ENCODE measurements around the gene CTBP2.
"Not testable (repeated sequence)": the region's sequence is repeated elsewhere in the genome, so short reads cannot be mapped to it uniquely, and the experiment has no call there.

Gene CTBP2

DNA sequence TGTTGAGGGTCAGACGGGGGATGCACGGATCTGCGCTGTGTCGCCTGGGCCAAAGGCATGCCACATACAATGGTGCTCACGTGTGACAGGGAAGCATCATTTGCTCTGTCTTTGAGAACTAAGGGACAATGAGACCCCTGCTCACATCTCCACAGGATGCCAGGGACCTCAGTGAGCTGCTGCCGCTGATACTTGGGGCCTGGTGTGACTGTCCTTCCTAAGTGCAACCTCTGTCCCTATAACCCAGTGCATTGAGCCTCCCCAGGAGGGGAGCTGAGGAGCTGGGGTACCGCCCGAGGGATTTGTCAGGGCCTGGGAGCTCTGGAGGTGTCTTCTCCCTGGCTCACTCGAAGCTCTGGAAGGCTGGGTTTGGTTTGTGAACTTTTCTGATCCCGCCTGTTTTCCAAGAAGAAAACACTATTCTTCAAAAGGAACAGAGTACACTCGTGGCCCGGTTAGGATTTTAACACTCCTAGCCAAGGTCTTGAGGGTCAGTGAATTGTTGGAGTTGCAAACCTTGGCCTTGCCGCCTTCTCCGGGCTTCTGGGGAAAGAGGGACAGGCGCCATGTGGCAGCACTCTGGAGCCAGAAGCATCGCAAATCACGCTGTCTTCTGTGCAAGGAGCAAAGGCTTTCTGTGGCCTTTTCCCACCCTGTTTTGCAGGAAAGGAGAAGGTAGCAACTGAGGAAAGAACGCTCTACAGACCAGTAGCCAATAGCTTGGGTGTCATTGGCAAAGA lies 26.2 kb upstream of the CTBP2 start:
- DNase-seq: no peak

DNA sequence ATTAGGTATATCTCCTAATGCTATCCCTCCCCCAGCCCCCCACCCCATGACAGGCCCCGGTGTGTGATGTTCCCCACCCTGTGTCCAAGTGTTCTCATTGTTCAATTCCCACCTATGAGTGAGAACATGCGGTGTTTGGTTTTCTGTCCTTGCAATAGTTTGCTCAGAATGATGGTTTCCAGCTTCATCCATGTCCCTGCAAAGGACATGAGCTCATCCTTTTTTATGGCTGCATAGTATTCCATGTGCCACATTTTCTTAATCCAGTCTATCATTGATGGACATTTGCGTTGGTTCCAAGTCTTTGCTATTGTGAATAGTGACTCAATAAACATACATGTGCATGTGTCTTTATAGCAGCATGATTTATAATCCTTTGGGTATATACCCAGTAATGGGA lies 18.7 kb upstream of the CTBP2 start:
- DNase-seq: not testable (repeated sequence)

DNA sequence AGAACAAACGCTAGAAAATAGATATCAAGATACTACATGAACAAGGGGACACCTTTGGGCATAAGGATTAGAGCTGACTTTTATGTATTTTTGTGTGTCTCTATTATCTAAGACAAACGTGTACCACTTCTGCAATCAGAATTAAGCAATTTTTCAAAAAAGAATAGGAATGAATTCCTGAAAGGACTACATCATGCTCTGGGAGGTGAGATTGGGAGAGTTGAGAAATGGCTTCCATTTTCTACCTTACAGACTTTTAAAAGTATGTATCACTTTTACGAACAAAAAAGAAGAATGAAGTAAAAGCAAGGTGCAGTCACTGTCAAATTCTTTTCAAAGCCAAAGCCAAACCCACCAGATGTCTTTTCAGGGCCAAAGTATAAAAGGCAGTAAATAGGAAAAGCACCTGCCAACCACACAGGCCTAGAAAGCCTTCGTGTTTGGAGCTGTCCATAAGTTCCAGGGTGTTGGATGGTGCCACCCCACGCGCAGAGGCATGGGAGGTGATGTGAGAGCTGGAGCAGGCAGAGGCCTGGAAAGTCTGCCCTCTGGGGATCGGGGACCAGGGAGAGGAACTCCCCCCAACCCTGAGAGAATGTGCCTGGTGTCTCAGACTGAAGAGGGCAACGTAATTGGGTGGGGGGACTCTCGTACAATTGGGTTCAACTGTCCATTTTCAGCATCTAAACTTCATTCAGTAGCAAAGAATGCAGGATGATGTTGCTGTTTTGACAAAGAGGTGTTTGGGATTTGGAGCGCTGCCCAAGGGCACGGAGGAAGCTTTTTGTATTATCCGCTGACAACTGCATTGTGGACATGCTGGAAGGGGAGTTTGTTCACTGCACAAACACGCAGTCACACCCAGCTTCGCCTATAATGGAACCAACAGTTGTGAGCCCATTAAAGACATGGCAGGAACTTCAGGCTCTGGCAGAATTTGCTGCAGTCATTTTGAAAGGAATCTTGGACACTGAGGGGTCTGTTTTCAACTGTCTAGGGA lies 17.6 kb upstream of the CTBP2 start:
- DNase-seq: no peak

DNA sequence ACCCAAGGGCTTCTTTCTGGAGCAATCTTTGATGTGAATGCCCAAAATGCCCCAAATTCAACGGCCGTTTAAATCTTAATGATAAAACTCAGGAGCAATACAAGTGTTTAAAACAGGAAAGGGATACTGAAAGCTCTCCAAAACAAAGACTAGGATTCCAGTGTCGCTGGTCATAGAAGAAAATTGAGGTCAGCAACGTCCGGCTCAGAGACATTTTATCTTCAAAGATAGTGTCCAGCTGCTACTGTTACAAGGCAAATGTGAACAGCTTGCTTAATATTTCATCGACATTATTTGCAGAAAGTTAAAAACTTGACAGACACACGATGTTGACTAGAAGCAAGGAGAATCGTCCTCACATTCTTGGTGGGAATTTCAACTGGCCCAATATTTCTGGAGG lies 15.4 kb upstream of the CTBP2 start:
- DNase-seq: no peak

DNA sequence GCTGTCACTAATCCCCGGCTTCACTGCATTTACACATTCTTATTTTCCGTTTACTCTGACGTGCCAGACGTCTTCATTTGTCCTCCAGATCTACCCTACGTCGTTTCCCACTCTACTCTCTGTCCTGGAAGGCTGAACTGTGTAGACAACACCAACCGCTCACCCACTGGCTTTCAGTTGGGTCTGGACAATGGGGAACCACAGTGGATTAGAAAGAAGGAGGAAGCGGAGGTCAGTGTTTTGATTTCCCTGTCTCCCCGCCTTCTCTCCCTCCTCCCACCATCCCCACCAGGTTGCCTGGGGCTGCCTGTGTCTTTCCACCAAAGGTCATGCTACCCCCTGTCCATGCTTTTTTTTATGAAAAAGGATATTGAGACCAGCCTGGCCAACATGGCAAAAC lies 14.0 kb upstream of the CTBP2 start:
- no peak for DNase-seq

DNA sequence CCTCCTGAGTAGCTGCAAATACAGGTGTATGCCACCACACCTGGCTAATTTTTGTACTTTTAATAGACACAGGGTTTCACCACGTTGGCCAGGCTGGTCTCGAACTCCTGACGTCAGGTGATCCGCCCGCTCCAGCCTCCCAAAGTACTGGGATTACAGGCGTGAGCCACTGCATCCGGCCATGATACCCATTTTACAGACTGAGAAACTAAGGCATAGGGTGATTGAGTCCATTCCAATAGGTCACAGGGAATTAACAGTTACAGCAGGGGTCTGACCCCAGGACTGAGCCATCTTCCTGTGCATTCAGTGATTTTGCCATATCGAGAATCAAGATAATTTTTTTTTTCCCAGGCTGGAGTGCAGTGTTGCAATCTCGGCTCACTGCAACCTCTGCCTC lies 12.3 kb upstream of the CTBP2 start:
- no peak for DNase-seq

DNA sequence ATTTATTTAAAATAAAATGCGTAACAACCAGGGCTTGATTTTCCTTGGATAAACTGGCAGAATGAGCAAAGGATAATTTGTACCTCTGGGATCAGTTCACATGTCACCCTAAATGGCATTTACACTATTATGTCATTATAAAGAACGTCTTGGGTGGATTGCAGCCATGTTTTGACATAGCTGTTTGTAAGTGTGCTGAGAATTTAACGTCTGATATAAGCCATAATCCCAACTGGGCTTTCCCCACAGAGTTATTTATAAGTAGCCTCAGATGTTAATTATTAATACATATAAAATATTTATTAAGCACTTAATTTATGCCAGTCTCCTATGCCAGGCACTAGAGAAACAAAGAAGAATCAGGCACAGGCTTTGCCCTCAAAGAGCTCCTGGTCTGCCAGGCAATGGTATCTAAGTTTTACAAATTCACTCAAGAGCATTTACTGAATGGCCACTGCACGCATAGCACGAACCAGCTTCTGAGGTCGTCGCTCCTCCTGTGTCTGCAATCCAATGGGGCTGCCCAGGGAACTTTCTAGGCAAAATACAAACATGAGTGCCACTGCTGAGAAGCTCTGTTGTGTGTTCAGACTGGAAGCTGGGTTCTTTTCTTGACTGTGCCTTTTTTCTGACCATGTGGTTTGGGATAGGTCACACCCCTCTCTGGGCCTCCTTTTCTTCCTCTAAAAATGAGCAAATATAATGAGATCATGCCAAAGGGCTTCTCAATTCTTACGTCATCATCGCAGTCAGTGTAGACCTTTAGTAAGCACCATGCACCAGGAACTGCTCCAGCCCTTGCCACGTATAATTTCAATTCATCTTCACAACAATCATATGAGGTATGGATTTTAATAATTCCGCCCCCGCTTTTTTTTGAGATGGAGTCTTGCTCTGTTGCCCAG lies 11.3 kb upstream of the CTBP2 start:
- no peak for DNase-seq

DNA sequence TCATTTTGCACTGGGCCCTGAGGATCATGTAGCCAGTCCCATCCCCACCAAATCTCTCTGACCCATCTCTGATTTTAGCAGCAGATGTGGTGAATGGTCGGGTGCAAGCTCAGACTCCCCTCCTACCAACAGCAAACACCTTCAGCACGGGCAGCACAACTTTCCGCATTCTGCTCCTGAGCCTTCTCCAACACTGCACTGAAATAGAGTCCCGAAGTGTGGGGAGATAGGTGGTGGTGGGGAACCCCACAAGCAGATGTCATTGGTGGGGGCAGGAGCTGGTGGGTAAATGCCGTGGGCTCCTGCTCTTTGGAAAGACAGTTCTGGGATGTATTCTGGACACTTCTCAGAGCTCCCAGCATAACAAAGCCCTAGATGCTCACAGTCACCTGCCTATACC lies 9.6 kb upstream of the CTBP2 start:
- DNase-seq: no peak

DNA sequence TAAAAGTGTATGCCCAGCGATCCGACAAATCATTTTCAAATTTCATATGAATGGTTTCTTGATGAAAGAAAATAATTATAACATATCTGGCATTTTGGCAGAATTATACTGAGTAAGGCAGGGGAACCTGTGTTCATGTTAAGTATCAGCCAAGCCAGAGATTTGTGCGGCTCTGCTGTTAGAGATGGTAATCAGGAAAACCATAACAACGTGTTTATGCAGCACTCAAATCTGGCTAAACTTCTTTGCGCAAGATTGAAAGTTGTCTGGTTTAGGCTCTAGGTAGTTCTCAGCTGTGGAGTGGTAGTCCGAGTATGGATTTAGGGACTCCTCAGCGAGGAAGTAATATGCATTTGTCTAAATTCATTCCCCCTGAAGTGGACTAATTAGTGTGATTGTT lies 8.9 kb upstream of the CTBP2 start:
- no peak for DNase-seq

DNA sequence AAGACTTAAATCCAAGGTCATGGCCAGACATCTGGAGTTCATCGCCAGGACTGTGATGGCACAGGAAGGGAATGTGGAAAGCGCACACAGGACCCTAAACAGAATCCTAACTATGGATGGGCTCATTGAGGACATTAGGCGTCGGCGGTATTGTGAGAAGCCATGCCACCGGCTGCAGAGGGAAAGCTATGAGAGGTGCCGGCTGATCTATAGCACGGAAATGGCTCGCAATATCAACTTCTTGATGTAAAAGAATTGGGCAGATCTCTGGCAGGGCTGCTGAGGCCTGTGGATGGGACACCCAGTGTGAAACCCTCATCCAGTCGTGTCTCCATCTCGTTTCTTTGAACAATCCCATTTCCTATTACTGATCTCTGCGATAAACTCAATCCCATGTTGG lies 6.3 kb upstream of the CTBP2 start:
- DNase-seq: no peak

DNA sequence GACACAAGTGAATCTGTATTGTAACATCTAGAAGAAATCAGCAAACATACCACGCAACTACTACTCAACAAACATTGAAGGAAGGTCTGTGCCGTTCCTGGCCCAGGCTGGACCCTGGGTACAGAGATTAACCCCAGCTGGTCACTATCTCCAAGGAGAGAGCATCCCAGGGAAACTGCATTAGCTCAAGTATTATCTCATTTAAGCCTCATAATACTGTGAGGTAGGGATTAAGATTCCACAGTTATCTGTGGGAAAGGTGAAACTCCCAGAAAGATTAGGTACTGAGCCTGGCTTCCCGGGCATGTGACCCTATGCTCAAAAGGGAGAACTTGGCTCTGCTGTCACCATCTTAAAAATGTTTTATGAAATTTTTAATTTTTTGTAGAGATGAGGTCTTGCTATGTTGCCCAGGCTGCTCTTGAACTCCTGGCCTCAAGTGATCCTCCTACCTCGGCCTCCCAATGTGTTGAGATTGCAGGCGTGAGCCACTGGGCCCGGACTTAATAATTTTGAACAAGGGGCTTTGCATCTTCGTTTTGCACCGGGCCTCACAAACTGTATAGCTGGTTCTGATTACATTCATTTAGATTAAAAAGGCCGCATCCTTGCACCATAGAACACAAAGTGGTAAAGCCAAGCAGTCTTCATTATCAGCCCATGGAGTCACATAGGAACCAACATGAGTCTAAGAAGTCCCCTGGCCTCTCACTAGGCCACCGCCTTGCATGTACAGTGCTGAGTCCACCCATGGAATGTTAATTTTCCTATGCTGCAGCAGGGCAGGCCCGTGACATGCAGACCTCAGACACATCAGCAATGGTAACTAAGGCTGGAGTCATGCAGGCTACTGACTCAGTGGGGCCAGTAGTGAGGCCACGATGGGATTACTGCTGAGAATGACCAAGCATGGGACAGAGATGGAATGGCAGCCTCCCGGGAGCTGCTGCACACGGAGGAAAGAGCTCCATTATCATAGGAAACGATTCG lies 5.5 kb upstream of the CTBP2 start:
- no peak for DNase-seq

DNA sequence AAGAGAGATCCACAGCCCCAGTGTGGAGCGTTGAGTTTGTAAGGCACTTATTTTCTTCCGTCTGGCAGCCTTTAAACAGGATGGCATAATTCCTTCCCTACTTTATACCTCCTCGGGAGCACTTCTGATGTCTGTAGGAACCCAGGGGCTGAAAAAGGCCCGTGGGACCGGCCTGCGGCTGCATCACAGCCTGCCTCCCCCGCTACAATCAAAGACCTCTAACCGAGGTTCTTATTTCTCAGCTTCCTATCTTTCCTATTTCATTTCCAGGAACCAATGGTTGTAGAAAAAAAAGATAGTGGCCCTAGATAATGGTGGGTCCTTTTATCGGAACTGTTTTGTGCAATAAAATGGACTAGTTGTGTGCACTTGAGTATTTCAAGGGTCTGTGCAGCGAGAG lies 4.1 kb upstream of the CTBP2 start:
- no peak for DNase-seq

DNA sequence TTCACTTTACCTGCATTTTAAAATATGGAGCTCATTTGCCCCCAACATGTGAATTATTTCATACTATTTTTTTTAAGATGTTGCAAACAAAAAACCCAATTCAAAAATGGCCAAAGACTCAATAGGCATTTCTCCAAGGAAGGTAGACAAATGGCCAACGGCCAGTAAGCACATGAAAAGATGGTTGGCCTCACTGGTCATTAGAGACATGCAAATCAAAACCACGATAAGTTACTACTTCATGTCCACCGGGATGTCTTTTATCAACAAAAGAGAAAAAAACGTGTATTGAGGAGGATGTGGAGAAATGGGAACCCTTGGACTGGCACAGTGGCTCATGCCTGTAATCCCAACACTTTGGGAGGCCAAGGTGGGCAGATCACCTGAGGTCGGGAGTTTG lies 3.4 kb upstream of the CTBP2 start:
- DNase-seq: no peak

DNA sequence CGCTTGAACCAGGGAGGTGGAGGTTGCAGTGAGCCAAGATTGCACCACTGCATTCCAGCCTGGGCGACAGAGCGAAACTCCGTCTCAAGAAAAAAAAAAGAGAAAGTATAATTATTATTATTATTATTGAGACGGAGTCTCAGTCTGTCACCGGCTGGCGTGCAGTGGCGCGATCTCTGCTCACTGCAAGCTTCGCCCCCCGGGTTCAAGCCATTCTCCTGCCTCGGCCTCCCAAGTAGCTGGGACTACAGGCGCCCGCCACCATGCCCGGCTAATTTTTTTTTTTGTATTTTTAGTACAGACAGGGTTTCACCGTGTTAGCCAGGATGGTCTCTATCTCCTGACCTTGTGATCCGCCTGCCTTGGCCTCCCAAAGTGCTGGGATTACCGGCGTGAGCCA lies 2.9 kb upstream of the CTBP2 start:
- DNase-seq: not testable (repeated sequence)

DNA sequence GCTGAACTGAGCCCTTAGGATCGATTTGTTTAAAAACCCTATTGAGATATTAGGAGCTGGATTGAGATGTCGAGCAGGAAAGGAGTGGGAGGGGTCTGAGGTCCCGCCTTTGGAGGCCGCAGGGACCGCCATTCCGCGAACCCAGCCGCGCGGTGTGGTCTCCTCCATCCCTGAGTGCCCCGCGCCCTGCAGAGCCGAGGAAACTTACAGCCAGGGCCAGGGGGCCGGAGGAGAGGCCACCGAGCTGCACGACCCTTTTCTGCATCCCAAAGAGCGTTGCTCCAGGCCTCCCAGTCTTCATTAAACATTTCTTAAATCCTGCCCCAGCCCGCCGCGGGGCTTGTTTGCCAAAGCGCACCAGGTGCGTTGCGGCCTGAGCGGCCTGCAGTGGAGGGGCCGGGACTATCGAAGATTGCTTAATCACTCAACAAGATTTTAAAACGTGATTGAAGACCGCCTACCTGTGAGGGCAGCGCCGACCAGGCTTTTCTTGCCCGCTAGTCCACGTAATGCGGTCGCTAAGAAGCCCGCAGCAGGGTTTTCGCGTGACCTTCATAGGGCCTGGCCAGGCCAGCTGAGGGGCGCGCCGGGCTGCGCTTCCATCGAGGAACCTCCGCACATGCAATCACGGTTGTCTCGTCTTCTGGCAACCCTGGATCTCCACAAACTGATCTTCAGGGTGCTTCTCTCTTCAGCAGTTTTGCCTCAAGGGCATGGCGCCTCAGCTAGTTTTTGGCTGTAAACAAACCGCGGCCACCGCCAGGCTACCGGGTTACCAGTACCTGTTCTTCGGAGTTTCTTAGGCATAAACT lies 2.0 kb upstream of the CTBP2 start:
- no peak for DNase-seq

DNA sequence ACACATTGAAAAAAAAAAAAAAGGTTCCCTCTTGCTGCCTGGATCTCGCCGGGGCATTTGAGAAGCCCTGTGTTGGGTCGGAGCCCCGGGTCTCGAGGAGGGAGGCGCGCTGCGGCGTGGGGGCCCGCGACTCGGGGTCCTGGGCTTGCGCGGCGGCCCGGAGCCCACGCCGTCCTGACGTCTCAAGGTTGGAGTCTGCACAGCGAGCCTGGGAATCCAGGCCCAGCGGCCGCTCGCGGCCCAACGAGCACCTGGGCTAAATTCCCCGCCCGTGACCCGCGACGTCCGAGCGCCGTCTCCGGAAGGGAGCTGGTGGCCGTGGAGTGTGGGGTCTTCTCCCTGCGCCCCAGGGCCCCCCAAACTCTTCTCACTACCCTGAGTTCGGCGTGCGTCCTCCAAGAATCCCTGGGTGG lies 1.4 kb upstream of the CTBP2 start:
- no peak for DNase-seq

DNA sequence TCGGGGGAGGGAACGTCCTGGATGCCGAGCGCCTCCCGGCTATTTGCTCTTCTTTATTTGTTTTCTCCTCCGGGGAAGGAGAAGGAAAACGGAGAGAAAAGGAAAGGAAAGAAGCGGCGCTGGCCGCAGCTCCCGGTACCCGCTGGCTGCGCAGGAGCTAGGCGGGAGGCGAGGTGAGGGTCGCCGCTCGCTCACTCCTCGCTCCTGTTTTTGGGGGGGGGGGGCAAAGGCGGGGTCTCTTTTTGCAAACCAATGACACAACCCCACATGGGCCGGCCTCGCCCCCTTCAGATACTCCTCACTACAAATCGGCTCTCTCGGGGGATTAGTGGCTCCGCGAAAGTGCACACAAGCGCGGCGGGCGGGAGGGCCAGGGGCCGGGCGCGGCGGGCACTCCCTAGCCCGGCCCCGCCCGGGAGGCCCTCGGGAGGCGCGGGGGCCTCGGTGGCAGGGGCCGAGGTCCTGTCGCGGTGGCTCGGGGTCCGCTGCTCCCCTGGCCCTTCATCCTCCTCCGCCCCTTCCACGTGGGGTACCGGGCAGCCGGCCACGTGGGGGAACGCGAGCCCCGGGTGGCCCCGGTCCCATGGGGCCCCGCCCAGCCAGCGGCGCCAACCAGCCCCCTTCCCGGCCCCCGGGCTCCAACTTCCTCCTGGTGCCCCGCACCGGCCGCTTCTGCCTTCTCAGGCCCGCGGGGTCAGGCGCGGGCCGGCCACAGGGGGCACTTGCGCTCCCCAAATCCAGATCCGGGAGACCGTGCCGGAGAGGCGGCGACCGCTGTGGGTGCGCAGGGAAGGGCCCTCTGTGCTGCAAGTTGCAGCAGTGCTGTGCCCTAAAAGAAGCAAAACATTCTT lies 718 bp upstream of the CTBP2 start:
- peak; percentile 71 for DNase-seq

DNA sequence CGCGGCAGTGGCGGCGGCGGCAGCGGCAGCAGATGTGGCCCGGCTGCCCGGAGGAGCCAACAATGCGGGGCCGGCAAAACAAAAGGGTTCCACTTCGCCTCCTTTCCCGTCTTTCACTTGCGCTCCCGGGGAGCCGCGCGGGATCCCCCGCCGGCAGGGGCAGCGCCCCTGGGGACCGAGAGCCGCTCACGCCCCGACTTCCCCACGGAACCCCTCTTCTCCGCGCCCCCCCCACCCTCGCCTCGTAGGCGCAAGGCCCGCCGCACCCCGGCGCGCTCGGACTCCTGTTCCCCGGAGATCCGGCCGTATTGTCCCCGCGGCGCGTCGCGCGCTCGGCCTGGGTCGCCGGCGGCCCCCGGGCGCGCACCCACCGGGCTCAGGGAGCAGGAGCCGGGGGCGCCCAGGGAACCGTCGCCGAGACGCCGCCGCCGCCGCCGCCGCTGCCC lies 854 bp downstream of the CTBP2 start:
- no peak for DNase-seq

DNA sequence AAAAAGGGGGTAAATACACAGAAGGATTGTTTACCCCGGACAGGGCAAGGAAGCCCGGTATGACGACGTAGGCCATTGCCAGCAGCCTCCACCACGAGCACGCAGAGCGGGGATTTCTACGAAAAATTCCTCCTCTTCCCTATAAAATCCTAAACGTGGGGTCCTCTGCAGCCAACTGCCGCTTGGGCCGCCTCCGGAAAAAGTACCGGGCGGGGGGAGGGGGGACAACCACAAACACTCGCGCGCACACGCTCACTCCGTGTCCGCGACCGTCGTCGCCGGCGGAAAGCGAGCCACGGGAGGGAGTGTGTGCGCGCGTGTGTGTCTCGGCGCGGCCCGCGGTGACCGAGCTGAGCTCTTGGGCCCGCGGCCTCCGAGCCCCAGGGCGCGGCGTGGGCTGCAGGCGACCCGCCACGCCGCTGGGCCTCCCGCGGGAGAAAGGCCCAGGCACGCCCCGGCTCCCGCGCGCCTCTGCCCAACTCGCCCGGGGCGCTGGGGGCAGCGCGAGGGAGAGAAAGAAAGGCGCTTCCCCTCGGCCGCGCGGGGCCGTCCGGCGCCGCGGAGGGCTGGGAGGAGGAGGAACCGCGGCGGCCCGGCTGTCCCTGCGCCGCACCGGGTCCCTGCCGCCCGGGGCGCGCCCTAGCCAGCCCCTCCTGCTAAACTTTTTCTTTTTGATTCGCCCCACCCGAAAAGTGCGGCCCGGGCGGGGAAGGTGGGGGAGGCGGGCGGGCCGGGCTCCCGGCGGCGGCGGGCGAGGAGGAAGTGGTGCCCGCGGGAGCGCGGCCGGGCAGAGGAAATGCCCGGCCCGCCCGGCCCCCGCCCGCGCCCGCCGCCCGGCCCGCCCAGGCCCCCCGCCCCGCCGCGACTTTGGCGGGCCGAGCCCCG lies 1.5 kb downstream of the CTBP2 start:
- DNase-seq: no peak

All from kidney glomerular epithelial cell (primary cell).